ENCODE measurements around the gene TMEM131L.

Gene TMEM131L

DNA sequence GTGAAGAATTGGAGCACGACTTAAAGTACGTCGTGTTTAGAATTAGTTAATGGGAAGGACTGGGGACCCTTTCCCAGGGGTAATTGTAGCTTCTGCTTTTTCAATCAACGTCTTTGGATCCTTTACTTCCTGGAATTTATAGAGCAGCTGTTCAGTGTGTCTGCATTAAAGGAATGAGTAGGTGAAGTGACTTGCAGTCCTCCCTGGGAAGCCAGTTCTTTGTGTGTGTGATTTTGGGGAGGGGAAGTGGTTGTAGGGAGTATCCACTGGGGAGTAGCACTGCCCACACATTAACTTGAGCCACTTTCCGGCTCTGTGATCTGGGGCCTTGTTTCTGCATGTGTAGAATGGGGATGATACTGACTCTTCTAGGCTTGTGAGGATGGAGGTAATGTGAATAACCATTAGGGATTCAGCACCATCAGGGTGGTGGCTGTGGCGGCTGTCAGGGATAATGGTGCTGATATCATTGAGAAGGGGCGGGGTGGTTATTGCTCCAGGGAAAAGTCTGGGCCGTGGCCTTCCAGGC lies 54.7 kb downstream of the TMEM131L start:
- Histone ChIP-seq H3K27me3 (ENCODE audit: insufficient read depth, low read length) (no peaks in the 10 kb centered on the region), H3K36me3 (ENCODE audit: insufficient read depth, low read length) (peaks cover 70% of the 10 kb centered on the region), H4K20me1 (ENCODE audit: insufficient read depth, low read length) (no peaks in the 10 kb centered on the region), H3K79me2 (ENCODE audit: insufficient read depth, low read length) (peaks cover 100% of the 10 kb centered on the region), H3K9me2 (ENCODE audit: low read depth, low read length) (no peaks in the 10 kb centered on the region), H2AFZ (ENCODE audit: low read length) (no peak overlapping the region), H3K9me3 (ENCODE audit: low read length) (no peaks in the 10 kb centered on the region), H3K9ac (ENCODE audit: low read length) (no peak overlapping the region), H3K4me1 (ENCODE audit: insufficient read depth, low read length, severe bottlenecking) (peaks cover 86% of the 10 kb centered on the region), H3K4me3 (ENCODE audit: low read depth, low read length, poor library complexity, severe bottlenecking) (peak overlapping the region; percentile 4), H3K4me2 (ENCODE audit: low read length) (peak overlapping the region; percentile 53), H3F3A (ENCODE audit: insufficient read depth, low read length) (no peaks in the 10 kb centered on the region), H3K27ac (ENCODE audit: low read depth, low read length, poor library complexity, severe bottlenecking) (peak overlapping the region; percentile 77)
- no peak for TF ChIP-seq EZH2 (IDR thresholded peaks at IDR 0.05; ENCODE audit: borderline replicate concordance, low read length)
- TF ChIP-seq, protein P1, sequence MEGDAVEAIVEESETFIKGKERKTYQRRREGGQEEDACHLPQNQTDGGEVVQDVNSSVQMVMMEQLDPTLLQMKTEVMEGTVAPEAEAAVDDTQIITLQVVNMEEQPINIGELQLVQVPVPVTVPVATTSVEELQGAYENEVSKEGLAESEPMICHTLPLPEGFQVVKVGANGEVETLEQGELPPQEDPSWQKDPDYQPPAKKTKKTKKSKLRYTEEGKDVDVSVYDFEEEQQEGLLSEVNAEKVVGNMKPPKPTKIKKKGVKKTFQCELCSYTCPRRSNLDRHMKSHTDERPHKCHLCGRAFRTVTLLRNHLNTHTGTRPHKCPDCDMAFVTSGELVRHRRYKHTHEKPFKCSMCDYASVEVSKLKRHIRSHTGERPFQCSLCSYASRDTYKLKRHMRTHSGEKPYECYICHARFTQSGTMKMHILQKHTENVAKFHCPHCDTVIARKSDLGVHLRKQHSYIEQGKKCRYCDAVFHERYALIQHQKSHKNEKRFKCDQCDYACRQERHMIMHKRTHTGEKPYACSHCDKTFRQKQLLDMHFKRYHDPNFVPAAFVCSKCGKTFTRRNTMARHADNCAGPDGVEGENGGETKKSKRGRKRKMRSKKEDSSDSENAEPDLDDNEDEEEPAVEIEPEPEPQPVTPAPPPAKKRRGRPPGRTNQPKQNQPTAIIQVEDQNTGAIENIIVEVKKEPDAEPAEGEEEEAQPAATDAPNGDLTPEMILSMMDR (IDR thresholded peaks at IDR 0.05; ENCODE audit: low read length) = no peak

DNA sequence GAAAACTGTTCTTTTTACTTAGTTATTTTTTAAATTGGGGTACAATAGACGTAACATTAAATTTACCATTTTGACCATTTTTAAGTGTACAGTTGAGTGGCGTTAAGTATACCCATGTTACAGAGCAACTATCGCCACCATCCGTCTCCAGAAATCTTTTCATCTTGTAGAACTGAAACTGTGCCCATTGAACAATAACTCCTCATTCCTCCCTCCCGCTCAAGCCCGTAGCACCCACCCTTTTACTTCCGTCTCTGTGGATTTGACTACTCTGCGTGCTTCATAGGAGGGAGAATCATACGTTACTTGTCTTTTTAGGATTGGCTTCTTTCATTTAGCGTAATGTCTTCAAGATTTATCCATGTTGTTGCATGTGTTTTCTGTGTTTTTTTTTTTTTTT lies 55.3 kb downstream of the TMEM131L start:
- H3K4me1 ChIP-seq (ENCODE audit: insufficient read depth, low read length, severe bottlenecking) = peaks cover 86% of the 10 kb centered on the region

DNA sequence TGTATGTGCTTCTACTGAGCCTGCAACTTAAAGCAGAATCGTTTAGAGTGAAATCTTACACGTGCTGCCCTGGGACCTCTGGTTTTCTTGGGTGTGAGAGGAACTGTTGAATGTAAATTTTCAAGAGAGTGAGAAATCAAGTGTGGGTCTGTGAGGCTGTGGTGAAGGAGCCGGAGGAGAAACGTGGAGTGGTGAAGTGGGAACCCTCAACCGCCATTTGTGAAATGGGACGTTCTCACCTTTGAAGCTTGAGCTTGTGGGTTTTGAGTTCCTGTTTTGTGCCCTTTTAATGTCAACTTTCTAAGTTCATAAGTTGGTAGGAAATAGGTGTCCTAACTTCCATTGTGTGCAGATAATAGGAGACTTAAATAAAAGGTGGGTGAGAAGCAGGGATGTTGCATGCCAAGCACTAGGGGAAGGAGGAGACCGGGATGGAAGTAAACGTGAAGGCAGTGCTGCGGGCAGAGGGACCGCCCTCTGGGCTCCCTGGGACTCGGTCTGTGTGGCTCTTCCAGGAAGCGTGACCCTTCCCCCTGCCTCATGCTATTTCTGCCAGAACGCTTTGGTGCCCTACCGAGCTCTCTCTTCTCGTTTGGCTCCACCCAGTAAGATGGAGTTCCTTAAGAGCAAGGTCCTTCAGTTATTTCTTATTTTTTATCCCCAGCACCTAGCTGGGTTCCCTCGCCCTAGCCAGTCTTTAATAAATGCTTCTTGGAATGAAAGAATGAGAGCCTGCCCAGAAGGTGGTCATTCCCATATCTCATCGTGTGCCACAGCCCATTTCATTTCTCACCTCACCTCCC lies 56.0 kb downstream of the TMEM131L start:
- H3K27ac ChIP-seq (ENCODE audit: low read depth, low read length, poor library complexity, severe bottlenecking) = peak overlapping the region; percentile 77
- H3K9me2 ChIP-seq (ENCODE audit: low read depth, low read length) = no peaks in the 10 kb centered on the region
- no peaks in the 10 kb centered on the region for H3K27me3 ChIP-seq (ENCODE audit: insufficient read depth, low read length)
- peaks cover 65% of the 10 kb centered on the region for H3K36me3 ChIP-seq (ENCODE audit: insufficient read depth, low read length)
- TF ChIP-seq, protein P1 (IDR thresholded peaks at IDR 0.05; ENCODE audit: low read length) = no peak
- TF ChIP-seq EZH2 (IDR thresholded peaks at IDR 0.05; ENCODE audit: borderline replicate concordance, low read length) = no peak
- peak overlapping the region; percentile 4 for H3K4me3 ChIP-seq (ENCODE audit: low read depth, low read length, poor library complexity, severe bottlenecking)
- H3K9ac ChIP-seq (ENCODE audit: low read length) = no peak overlapping the region
- H3K4me1 ChIP-seq (ENCODE audit: insufficient read depth, low read length, severe bottlenecking) = peaks cover 90% of the 10 kb centered on the region
- H3F3A ChIP-seq (ENCODE audit: insufficient read depth, low read length) = no peaks in the 10 kb centered on the region
- H3K4me2 ChIP-seq (ENCODE audit: low read length) = peak overlapping the region; percentile 53; the same call in 1 of the 2 replicates
- H3K9me3 ChIP-seq (ENCODE audit: low read length) = no peaks in the 10 kb centered on the region
- no peaks in the 10 kb centered on the region for H4K20me1 ChIP-seq (ENCODE audit: insufficient read depth, low read length)
- H3K79me2 ChIP-seq (ENCODE audit: insufficient read depth, low read length) = peaks cover 98% of the 10 kb centered on the region
- no peak overlapping the region for H2AFZ ChIP-seq (ENCODE audit: low read length)

More for the DNA sequence above, 55.3 kb downstream of the TMEM131L start:
- Histone ChIP-seq H3K36me3 (ENCODE audit: insufficient read depth, low read length) (peaks cover 68% of the 10 kb centered on the region), H3K9me2 (ENCODE audit: low read depth, low read length) (no peaks in the 10 kb centered on the region), H3K9me3 (ENCODE audit: low read length) (no peaks in the 10 kb centered on the region), H3K79me2 (ENCODE audit: insufficient read depth, low read length) (peaks cover 98% of the 10 kb centered on the region), H3K9ac (ENCODE audit: low read length) (no peak overlapping the region), H3K4me2 (ENCODE audit: low read length) (peak overlapping the region; percentile 53), H3F3A (ENCODE audit: insufficient read depth, low read length) (no peaks in the 10 kb centered on the region), H2AFZ (ENCODE audit: low read length) (no peak overlapping the region), H3K27ac (ENCODE audit: low read depth, low read length, poor library complexity, severe bottlenecking) (peak overlapping the region; percentile 77), H4K20me1 (ENCODE audit: insufficient read depth, low read length) (no peaks in the 10 kb centered on the region), H3K27me3 (ENCODE audit: insufficient read depth, low read length) (no peaks in the 10 kb centered on the region), H3K4me3 (ENCODE audit: low read depth, low read length, poor library complexity, severe bottlenecking) (peak overlapping the region; percentile 4)
- no peak for TF ChIP-seq EZH2 (IDR thresholded peaks at IDR 0.05; ENCODE audit: borderline replicate concordance, low read length)
- TF ChIP-seq, protein P1 (IDR thresholded peaks at IDR 0.05; ENCODE audit: low read length) = peak; percentile 27; the same call in 1 of the 2 replicates

Data from OCI-LY1 (cell line).